ENCODE measurements around the gene ERG28. TPM values are rescaled to one million over a fixed set of nuclear protein-coding genes. Genes with fewer than 3 reads are reported as not detected.

The ERG28 gene
- total and polyA plus RNA-seq, 2 donors (not counting 1 experiment from before 2014, with no cell fraction given), result 13.5 to 43.9 TPM

DNA sequence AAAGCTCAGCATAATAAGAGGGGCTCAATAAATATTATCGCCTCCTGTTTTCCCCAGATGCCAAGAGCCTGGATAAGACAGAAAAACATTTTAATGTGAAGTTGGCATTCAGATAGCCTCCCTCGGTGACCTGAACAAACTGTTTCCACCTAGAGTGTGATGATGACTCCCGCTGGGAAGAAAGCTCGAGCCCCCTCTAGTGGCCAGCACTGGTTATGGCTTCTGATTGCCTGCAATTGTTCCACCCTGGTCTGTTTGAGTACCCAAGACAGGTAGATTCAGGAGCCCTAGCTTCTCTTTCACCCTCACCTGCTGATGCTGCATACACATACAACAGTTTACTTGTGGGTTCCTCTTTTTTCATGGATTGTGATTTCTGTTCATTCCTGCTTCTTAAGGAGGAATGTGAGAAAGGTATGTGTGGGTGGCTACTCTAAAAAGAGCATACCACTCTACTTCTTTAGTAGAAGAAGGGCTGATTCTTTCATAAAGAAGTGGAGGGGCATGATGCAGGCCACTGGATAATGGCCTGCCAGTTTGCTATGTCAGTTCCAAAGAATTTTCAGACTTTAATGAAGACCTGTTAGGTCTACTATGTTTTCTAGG, 6.4 kb downstream of the ERG28 start:
- Histone ChIP-seq H3K36me3 (ENCODE audit: control insufficient read depth, insufficient read depth, low read length) (peaks cover 12% of the 10 kb centered on the region), H3K27ac (ENCODE audit: insufficient read depth, low read length) (no peak overlapping the region), H2AFZ (ENCODE audit: low read length) (no peak overlapping the region), H3K4me1 (ENCODE audit: control insufficient read depth, extremely low read depth, insufficient read depth, low read length) (peaks cover 2% of the 10 kb centered on the region), H3K9me3 (ENCODE audit: control insufficient read depth, insufficient read depth, low read depth, low read length) (no peaks in the 10 kb centered on the region), H4K20me1 (ENCODE audit: control insufficient read depth, extremely low read depth, insufficient read depth, low read length) (no peaks in the 10 kb centered on the region), H3K9ac (ENCODE audit: insufficient read depth, low read length) (no peak overlapping the region), H3K4me3 (replicated peaks in 1 of 4; ENCODE audit: control extremely low read depth in 1 of 4, insufficient read depth in 1 of 4, low read depth in 3 of 4, low read length in 4 of 4) (no peak overlapping the region), H3K4me2 (ENCODE audit: extremely low read depth, insufficient read depth, low read length) (no peak overlapping the region), H3K79me2 (ENCODE audit: control insufficient read depth, insufficient read depth, low read length) (no peaks in the 10 kb centered on the region), H3K27me3 (ENCODE audit: control insufficient read depth, insufficient read depth, low read length) (no peaks in the 10 kb centered on the region)
- peak; percentile 26 to 72 for DNase-seq (ENCODE audit: low read depth in 2 of 2)
- TF ChIP-seq CTCF (conservative IDR thresholded peaks at IDR 0.05 in 1 of 2, IDR thresholded peaks at IDR 0.05 in 1 of 2; ENCODE audit: low read depth in 1 of 2, low read length in 2 of 2), result peak; percentile 99
- TF ChIP-seq EZH2 (IDR thresholded peaks at IDR 0.05; ENCODE audit: low read length, missing control alignments), result no peak

DNA sequence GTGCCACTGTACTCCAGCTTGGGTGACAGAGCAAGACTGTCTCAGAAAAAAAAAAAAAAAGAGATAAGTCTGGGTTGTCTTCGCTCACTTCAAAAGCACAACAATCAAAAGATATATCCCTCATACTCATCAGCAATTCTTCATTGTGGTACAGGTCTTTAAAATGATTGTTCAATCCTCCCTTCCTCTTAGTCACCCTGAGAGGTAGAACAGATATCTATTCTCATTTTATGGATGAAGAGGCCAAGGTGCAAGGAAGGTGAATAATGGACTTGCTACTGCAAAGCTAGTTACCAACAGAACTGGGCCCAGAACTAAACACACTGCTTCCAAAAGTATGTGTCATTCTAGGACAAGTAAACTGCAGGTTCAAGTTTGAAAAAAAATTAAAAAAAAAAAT, 7.1 kb downstream of the ERG28 start:
- H3K27me3 ChIP-seq (ENCODE audit: control insufficient read depth, insufficient read depth, low read length), result no peaks in the 10 kb centered on the region
- DNase-seq (ENCODE audit: low read depth in 2 of 2), result no peak
- TF ChIP-seq EZH2 (IDR thresholded peaks at IDR 0.05; ENCODE audit: low read length, missing control alignments) (no peak), CTCF (conservative IDR thresholded peaks at IDR 0.05 in 1 of 2, IDR thresholded peaks at IDR 0.05 in 1 of 2; ENCODE audit: low read depth in 1 of 2, low read length in 2 of 2) (no peak)
- H3K9me3 ChIP-seq (ENCODE audit: control insufficient read depth, insufficient read depth, low read depth, low read length), result no peaks in the 10 kb centered on the region
- H2AFZ ChIP-seq (ENCODE audit: low read length), result no peak overlapping the region
- no peaks in the 10 kb centered on the region for H3K79me2 ChIP-seq (ENCODE audit: control insufficient read depth, insufficient read depth, low read length)
- H3K4me3 ChIP-seq (replicated peaks in 1 of 4; ENCODE audit: control extremely low read depth in 1 of 4, insufficient read depth in 1 of 4, low read depth in 3 of 4, low read length in 4 of 4), result no peak overlapping the region
- peaks cover 12% of the 10 kb centered on the region for H3K36me3 ChIP-seq (ENCODE audit: control insufficient read depth, insufficient read depth, low read length)
- peaks cover 2% of the 10 kb centered on the region for H3K4me1 ChIP-seq (ENCODE audit: control insufficient read depth, extremely low read depth, insufficient read depth, low read length)
- H3K9ac ChIP-seq (ENCODE audit: insufficient read depth, low read length), result no peak overlapping the region
- H3K4me2 ChIP-seq (ENCODE audit: extremely low read depth, insufficient read depth, low read length), result no peak overlapping the region
- no peaks in the 10 kb centered on the region for H4K20me1 ChIP-seq (ENCODE audit: control insufficient read depth, extremely low read depth, insufficient read depth, low read length)
- no peak overlapping the region for H3K27ac ChIP-seq (ENCODE audit: insufficient read depth, low read length)

- Histone ChIP-seq H2AFZ (ENCODE audit: low read length) (no peak overlapping the region), H3K4me3 (replicated peaks in 1 of 4; ENCODE audit: control extremely low read depth in 1 of 4, insufficient read depth in 1 of 4, low read depth in 3 of 4, low read length in 4 of 4) (no peak overlapping the region), H4K20me1 (ENCODE audit: control insufficient read depth, extremely low read depth, insufficient read depth, low read length) (no peaks in the 10 kb centered on the region), H3K9me3 (ENCODE audit: control insufficient read depth, insufficient read depth, low read depth, low read length) (no peaks in the 10 kb centered on the region), H3K4me2 (ENCODE audit: extremely low read depth, insufficient read depth, low read length) (no peak overlapping the region), H3K27ac (ENCODE audit: insufficient read depth, low read length) (no peak overlapping the region), H3K27me3 (ENCODE audit: control insufficient read depth, insufficient read depth, low read length) (no peaks in the 10 kb centered on the region), H3K36me3 (ENCODE audit: control insufficient read depth, insufficient read depth, low read length) (peaks cover 10% of the 10 kb centered on the region), H3K79me2 (ENCODE audit: control insufficient read depth, insufficient read depth, low read length) (no peaks in the 10 kb centered on the region), H3K4me1 (ENCODE audit: control insufficient read depth, extremely low read depth, insufficient read depth, low read length) (peaks cover 21% of the 10 kb centered on the region), H3K9ac (ENCODE audit: insufficient read depth, low read length) (no peak overlapping the region)
- no peak for TF ChIP-seq EZH2 (IDR thresholded peaks at IDR 0.05; ENCODE audit: low read length, missing control alignments)
- TF ChIP-seq CTCF (conservative IDR thresholded peaks at IDR 0.05 in 1 of 2, IDR thresholded peaks at IDR 0.05 in 1 of 2; ENCODE audit: low read depth in 1 of 2, low read length in 2 of 2), result no peak
- no peak for DNase-seq (ENCODE audit: low read depth in 2 of 2)
These were observed 10.2 kb downstream of the ERG28 start for GRCh38 chr14:75650253-75651058.

Measured in fibroblast of lung (primary cell).